ENCODE results near the gene TAS2R9.

DNA sequence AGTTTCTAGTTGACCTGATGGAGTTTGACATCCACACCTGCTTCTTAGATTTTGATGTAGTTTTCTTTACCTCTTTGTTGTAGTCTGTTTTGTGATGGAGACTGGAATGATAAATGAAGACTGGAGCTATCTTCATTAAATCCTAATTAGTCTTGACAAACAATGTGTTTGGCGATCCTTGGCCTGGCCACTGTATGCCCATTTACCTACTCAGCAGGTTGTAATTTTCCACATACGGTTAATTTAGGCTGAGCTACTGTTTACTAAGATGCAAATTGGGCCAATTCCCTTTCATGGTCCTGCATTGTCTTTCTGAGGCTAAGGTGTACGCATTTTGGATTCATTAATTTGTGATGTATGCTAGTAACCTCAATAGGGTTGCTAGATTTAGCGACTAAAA lies 7.4 kb downstream of the TAS2R9 start, which contains the start of gene TAS2R7:
- TF ChIP-seq, protein P1, sequence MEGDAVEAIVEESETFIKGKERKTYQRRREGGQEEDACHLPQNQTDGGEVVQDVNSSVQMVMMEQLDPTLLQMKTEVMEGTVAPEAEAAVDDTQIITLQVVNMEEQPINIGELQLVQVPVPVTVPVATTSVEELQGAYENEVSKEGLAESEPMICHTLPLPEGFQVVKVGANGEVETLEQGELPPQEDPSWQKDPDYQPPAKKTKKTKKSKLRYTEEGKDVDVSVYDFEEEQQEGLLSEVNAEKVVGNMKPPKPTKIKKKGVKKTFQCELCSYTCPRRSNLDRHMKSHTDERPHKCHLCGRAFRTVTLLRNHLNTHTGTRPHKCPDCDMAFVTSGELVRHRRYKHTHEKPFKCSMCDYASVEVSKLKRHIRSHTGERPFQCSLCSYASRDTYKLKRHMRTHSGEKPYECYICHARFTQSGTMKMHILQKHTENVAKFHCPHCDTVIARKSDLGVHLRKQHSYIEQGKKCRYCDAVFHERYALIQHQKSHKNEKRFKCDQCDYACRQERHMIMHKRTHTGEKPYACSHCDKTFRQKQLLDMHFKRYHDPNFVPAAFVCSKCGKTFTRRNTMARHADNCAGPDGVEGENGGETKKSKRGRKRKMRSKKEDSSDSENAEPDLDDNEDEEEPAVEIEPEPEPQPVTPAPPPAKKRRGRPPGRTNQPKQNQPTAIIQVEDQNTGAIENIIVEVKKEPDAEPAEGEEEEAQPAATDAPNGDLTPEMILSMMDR (conservative IDR thresholded peaks at IDR 0.05) = no peak
- TF ChIP-seq ZFX (IDR thresholded peaks at IDR 0.05) = no peak
